CD4-positive, CD25-positive, alpha-beta regulatory T cell (primary cell): ENCODE measurements around the gene C1orf35. TPM values are rescaled to one million over a fixed set of nuclear protein-coding genes. Genes with fewer than 3 reads are reported as not detected.
A peak's percentile ranks its signal among the peaks of the same experiment; 100 is the strongest.

Experiments
- ATAC-seq, 2 donors: fragments of 150-1000 bp; cut with Tn5 transposase; one replicate each; pipeline ENCODE4 v1.10.0; 2021; ENCODE audit warnings: low read depth in 2 of 2, moderate number of reproducible peaks in 2 of 2, moderate library complexity in 1 of 2
- DNase-seq, 3 donors: peaks; one replicate each; pipeline versions ENCODE4 v3.0.0 to v3.0.0-alpha.2; 2012 to 2022; ENCODE audit warnings: mixed read lengths in 1 of 3
- H3K27ac ChIP-seq: one replicate; pipeline ENCODE4 v1.7.0; 2013; ENCODE audit warnings: mild to moderate bottlenecking, low read length; ENCODE audit not compliant: insufficient read depth, poor library complexity, severe bottlenecking
- H3K27me3 ChIP-seq: one replicate; pipeline ENCODE4 v1.7.0; 2013; ENCODE audit warnings: low read length; ENCODE audit not compliant: control insufficient read depth, insufficient read depth
- H3K36me3 ChIP-seq: one replicate; pipeline ENCODE4 v1.7.0; 2013; ENCODE audit warnings: mild to moderate bottlenecking, low read length, moderate library complexity; ENCODE audit not compliant: control insufficient read depth, insufficient read depth
- H3K4me1 ChIP-seq: 2 replicates; pipeline ENCODE4 v1.7.0; 2013; ENCODE audit warnings: mild to moderate bottlenecking, low read length; ENCODE audit not compliant: insufficient read depth, control insufficient read depth, poor library complexity, severe bottlenecking
- H3K4me3 ChIP-seq: one replicate; pipeline ENCODE4 v1.7.0; 2013; ENCODE audit warnings: low read depth, mild to moderate bottlenecking, low read length, moderate library complexity
- H3K9me3 ChIP-seq, 2 experiments: 1 replicate in 1 of 2; 2 replicates in 1 of 2; pipeline ENCODE4 v1.7.0; 2013; ENCODE audit warnings: low read length in 2 of 2, mild to moderate bottlenecking in 1 of 2, moderate library complexity in 1 of 2; ENCODE audit not compliant: control insufficient read depth in 2 of 2
- H3K27ac Mint-ChIP-seq, 3 donors: one replicate each; pipeline ENCODE4 v1.8.0; 2020 to 2022; ENCODE audit warnings: mild to moderate bottlenecking in 3 of 3, mixed read lengths in 3 of 3, moderate library complexity in 2 of 3
- H3K27me3 Mint-ChIP-seq: one replicate; pipeline ENCODE4 v1.8.0; 2022; ENCODE audit warnings: mild to moderate bottlenecking, mixed read lengths
- H3K36me3 Mint-ChIP-seq: one replicate; pipeline ENCODE4 v1.8.0; 2020; ENCODE audit warnings: mixed read lengths
- H3K4me1 Mint-ChIP-seq, 4 donors: one replicate each; pipeline ENCODE4 v1.8.0; 2020 to 2022; ENCODE audit warnings: mixed read lengths in 4 of 4, mild to moderate bottlenecking in 1 of 4
- H3K4me3 Mint-ChIP-seq, 4 donors: one replicate each; pipeline ENCODE4 v1.8.0; 2020 to 2022; ENCODE audit warnings: mild to moderate bottlenecking in 4 of 4, mixed read lengths in 4 of 4, moderate library complexity in 3 of 4
- H3K9me3 Mint-ChIP-seq, 7 donors: one replicate each; pipeline ENCODE4 v1.8.0; 2020 to 2022; ENCODE audit warnings: mixed read lengths in 7 of 7, mild to moderate bottlenecking in 3 of 7, moderate library complexity in 2 of 7
- polyA plus RNA-seq, 4 donors: library from polyadenylated mRNA; unstranded; fragments of 300-500 nt; fragmentation: Illumina TruSeq; gene quantifications; one replicate each; pipeline ENCODE4 v1.2.3, GENCODE V29; 2021
- total RNA-seq: library from RNA; stranded (reverse); gene quantifications from one replicate; pipeline ENCODE4 v1.2.3, GENCODE V29; 2022

C1orf35 gene
- total and polyA plus RNA-seq, 5 donors from 2014 or later: 18.0 to 24.0 (median 21.4) TPM

GRCh38 chr1:228073061-228073856, 29.9 kb downstream of the C1orf35 start:
- Mint-ChIP-seq H3K4me1 (peaks cover 0 to 17% (median 8%) of the 10 kb centered on the region in 4 donors), H3K27ac (no peak overlapping the region), H3K9me3 (no peaks in the 10 kb centered on the region), H3K4me3 (no peak overlapping the region), H3K36me3 (no peaks in the 10 kb centered on the region), H3K27me3 (no peaks in the 10 kb centered on the region)
- no peak for DNase-seq
- H3K4me1 ChIP-seq: no peaks in the 10 kb centered on the region
- H3K4me3 ChIP-seq: no peak overlapping the region
- ATAC-seq: no peak
- H3K9me3 ChIP-seq: no peaks in the 10 kb centered on the region
- no peaks in the 10 kb centered on the region for H3K36me3 ChIP-seq
- no peak overlapping the region for H3K27ac ChIP-seq
- no peaks in the 10 kb centered on the region for H3K27me3 ChIP-seq

GRCh38 chr1:228072658-228073043, 30.5 kb downstream of the C1orf35 start:
- Mint-ChIP-seq H3K4me1 (peaks cover 0 to 17% (median 8%) of the 10 kb centered on the region in 4 donors), H3K27ac (no peak overlapping the region), H3K9me3 (no peaks in the 10 kb centered on the region), H3K36me3 (no peaks in the 10 kb centered on the region), H3K27me3 (no peaks in the 10 kb centered on the region), H3K4me3 (no peak overlapping the region)
- H3K27me3 ChIP-seq: no peaks in the 10 kb centered on the region
- no peaks in the 10 kb centered on the region for H3K36me3 ChIP-seq
- DNase-seq: no peak
- no peak for ATAC-seq
- H3K4me1 ChIP-seq: no peaks in the 10 kb centered on the region
- no peak overlapping the region for H3K4me3 ChIP-seq
- no peak overlapping the region for H3K27ac ChIP-seq
- H3K9me3 ChIP-seq: no peaks in the 10 kb centered on the region

- H3K27ac Mint-ChIP-seq: no peak overlapping the region
- peak in 1 of 2 donors; percentile 13 for ATAC-seq
Observed at GRCh38 chr1:228071839-228072657, 31.1 kb downstream of the C1orf35 start.

GRCh38 chr1:228070851-228071250, 32.3 kb downstream of the C1orf35 start:
- Mint-ChIP-seq H3K4me3 (no peak overlapping the region), H3K27me3 (peaks cover 10% of the 10 kb centered on the region)
- ATAC-seq: no peak

More at GRCh38 chr1:228071839-228072657, 31.1 kb downstream of the C1orf35 start:
- no peak overlapping the region for H3K4me3 ChIP-seq
- H3K4me1 Mint-ChIP-seq: peaks cover 0 to 13% (median 4%) of the 10 kb centered on the region in 4 donors
- no peak for DNase-seq
- no peak overlapping the region for H3K27ac ChIP-seq
- no peaks in the 10 kb centered on the region for H3K36me3 ChIP-seq
- no peaks in the 10 kb centered on the region for H3K9me3 ChIP-seq
- H3K27me3 ChIP-seq: no peaks in the 10 kb centered on the region
- no peaks in the 10 kb centered on the region for H3K4me1 ChIP-seq
- no peak overlapping the region for H3K4me3 Mint-ChIP-seq
- H3K9me3 Mint-ChIP-seq: no peaks in the 10 kb centered on the region
- H3K36me3 Mint-ChIP-seq: no peaks in the 10 kb centered on the region
- no peaks in the 10 kb centered on the region for H3K27me3 Mint-ChIP-seq

GRCh38 chr1:228070173-228070572, 33.0 kb downstream of the C1orf35 start:
- H3K27me3 Mint-ChIP-seq: peaks cover 10% of the 10 kb centered on the region
- no peaks in the 10 kb centered on the region for H3K9me3 Mint-ChIP-seq
- H3K27ac Mint-ChIP-seq: no peak overlapping the region
- no peaks in the 10 kb centered on the region for H3K36me3 Mint-ChIP-seq
- H3K4me3 Mint-ChIP-seq: no peak overlapping the region
- Histone ChIP-seq H3K36me3 (no peaks in the 10 kb centered on the region), H3K4me1 (no peaks in the 10 kb centered on the region), H3K27me3 (no peaks in the 10 kb centered on the region), H3K9me3 (no peaks in the 10 kb centered on the region), H3K27ac (no peak overlapping the region), H3K4me3 (no peak overlapping the region)
- peaks cover 0 to 8% (median under 1%) of the 10 kb centered on the region in 4 donors for H3K4me1 Mint-ChIP-seq
- ATAC-seq (no peak), DNase-seq (no peak)

More at GRCh38 chr1:228070851-228071250, 32.3 kb downstream of the C1orf35 start:
- Histone ChIP-seq H3K27me3 (no peaks in the 10 kb centered on the region), H3K4me1 (no peaks in the 10 kb centered on the region), H3K9me3 (no peaks in the 10 kb centered on the region), H3K4me3 (no peak overlapping the region), H3K36me3 (no peaks in the 10 kb centered on the region), H3K27ac (no peak overlapping the region)
- Mint-ChIP-seq H3K4me1 (peaks cover 0 to 9% (median under 1%) of the 10 kb centered on the region in 4 donors), H3K9me3 (no peaks in the 10 kb centered on the region), H3K27ac (no peak overlapping the region), H3K36me3 (no peaks in the 10 kb centered on the region)
- no peak for DNase-seq

- no peaks in the 10 kb centered on the region for H3K27me3 ChIP-seq
- no peak for ATAC-seq
- H3K4me1 Mint-ChIP-seq: peaks cover 0 to 3% (median under 1%) of the 10 kb centered on the region in 4 donors
Observed at GRCh38 chr1:228068359-228068758, 34.8 kb downstream of the C1orf35 start.

GRCh38 chr1:228066891-228067654, 36.1 kb downstream of the C1orf35 start:
- H3K4me3 Mint-ChIP-seq: no peak overlapping the region
- Histone ChIP-seq H3K9me3 (no peaks in the 10 kb centered on the region), H3K27ac (no peak overlapping the region), H3K4me1 (no peaks in the 10 kb centered on the region), H3K27me3 (no peaks in the 10 kb centered on the region), H3K4me3 (no peak overlapping the region), H3K36me3 (no peaks in the 10 kb centered on the region)
- H3K4me1 Mint-ChIP-seq: peaks cover 0 to 1% (median under 1%) of the 10 kb centered on the region in 4 donors
- no peak overlapping the region for H3K27ac Mint-ChIP-seq
- peaks cover 10% of the 10 kb centered on the region for H3K27me3 Mint-ChIP-seq
- DNase-seq (no peak), ATAC-seq (no peak)
- no peaks in the 10 kb centered on the region for H3K36me3 Mint-ChIP-seq
- no peaks in the 10 kb centered on the region for H3K9me3 Mint-ChIP-seq

More at GRCh38 chr1:228068359-228068758, 34.8 kb downstream of the C1orf35 start:
- Mint-ChIP-seq H3K36me3 (no peaks in the 10 kb centered on the region), H3K4me3 (no peak overlapping the region), H3K9me3 (no peaks in the 10 kb centered on the region), H3K27me3 (peaks cover 10% of the 10 kb centered on the region), H3K27ac (no peak overlapping the region)
- H3K36me3 ChIP-seq: no peaks in the 10 kb centered on the region
- H3K9me3 ChIP-seq: no peaks in the 10 kb centered on the region
- H3K27ac ChIP-seq: no peak overlapping the region
- H3K4me1 ChIP-seq: no peaks in the 10 kb centered on the region
- no peak overlapping the region for H3K4me3 ChIP-seq
- no peak for DNase-seq
